ENCODE measurements around the gene SEL1L3.
"Not testable (repeated sequence)": the region's sequence is repeated elsewhere in the genome, so short reads cannot be mapped to it uniquely, and the experiment has no call there.

The SEL1L3 gene

GRCh38 chr4:25879091-25879584 is 16.4 kb upstream of the SEL1L3 start:
- no peak for DNase-seq

DNA sequence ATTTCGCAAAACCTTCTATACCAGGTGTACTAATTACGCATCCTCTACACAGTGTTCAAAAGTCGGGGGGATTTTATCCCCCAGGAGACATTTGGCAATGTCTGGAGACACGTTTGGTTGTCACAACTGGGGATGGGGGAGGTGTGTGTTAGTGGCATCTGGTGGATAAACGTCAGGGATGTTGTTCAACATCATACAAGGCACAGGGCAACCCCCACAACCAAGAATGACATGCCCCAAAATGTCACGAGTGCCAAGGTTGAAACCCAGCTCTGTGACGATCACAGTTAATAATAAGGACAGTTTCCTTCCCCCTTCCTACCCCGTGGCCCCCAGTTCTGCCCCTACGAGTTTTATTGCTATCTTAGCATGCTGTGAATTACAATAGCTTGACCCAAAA is 15.9 kb upstream of the SEL1L3 start:
- DNase-seq, result no peak

DNA sequence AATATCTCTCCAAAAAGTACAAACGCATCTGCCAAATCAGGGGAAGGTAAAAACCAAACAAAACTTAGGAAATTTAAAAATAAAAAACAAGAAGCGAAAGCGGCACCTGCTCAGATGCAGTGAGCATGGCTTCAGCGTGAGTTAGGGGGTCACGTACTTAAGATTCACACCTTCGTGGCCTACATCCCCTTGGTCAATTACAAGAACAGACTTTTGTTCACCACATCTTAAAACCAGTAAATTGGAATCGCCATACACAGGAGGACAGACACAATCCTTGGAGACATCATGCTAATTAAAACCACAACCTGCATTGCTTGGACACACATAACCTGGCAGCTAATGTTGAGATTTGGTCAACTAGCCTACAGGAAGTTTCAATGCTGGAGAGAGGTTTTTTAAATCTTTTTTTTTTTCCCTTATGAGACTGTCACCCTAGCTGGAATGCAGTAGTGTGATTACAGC is 12.5 kb upstream of the SEL1L3 start:
- no peak for DNase-seq

DNA sequence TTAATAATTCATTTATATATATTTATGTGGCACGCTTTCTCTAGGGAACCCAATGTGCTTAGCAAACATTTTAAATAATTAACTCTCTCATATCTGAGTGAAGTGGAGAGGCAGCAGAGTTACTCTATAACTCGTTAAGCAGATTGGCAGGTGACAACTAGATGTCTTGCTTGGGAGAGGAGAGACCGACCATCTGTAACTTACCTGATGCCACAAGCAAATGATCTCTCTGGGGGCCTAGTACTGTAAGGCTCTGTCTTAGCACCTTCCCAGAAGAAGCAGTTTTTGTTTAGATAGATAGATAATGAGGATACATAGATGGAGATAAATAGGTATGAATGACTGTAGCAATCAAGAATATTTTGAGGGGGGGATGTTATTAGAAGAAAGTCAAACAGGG is 11.9 kb upstream of the SEL1L3 start:
- no peak for DNase-seq

DNA sequence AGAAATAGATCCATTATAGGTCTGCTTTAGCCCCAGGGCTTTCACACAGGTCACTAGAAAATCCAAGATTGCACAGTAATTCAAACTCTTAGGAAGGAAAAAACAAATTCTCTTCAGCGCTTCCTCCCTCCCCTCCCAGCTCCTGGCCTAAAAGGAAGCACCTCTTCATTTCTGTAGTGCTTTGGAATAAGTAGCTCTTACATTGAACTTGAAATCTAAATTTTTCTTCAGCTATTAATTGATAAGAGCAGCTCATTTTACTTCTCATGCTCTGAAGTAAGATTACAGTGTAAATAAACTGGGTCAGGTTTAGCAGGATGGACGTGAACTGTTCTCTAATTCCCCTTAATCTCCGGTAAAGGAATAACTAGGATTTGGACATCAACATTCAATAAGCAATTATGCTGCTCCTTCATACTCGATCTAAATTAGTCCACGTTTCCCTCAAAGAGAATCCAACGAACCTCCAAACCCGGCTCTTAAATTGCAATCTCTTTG is 10.9 kb upstream of the SEL1L3 start:
- DNase-seq, result no peak

DNA sequence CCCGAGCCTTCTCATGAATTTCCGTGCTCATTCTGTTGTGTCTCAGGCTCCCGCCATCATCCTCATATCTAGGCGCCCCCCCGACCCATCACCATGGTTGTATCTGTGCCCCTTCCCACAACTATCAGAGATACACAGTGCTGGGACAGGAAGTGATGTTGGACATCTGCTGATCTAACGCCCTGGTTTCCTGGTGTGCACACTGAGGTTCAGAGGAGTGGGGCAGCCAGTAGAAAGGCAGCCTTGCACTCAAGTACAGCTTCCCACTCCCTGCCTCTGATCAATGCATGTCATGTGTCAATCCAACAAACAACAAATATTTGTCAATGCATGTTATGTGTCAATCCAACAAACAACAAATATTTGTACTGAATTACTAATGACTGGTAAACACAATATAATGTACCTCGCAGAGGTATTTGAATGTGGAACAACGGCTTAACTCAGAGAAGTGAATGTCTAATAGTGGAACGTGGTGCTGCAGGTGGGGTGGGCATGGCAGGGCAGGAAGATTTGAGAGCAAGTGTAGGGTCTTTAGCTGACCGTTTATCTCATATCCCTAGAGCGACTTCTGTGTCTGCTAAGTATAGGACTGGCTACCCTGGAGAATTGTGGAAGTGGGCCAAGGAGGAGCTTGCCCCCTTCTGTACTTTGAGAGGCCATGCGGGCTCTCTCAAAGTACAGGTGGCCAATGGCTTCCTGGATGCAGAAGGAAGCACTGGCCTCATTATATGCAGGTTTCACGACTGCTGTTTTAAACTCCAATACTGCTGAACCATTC is 10.3 kb upstream of the SEL1L3 start:
- DNase-seq, result no peak

- no peak for DNase-seq
Observed at GRCh38 chr4:25870081-25870480, 7.3 kb upstream of the SEL1L3 start.

DNA sequence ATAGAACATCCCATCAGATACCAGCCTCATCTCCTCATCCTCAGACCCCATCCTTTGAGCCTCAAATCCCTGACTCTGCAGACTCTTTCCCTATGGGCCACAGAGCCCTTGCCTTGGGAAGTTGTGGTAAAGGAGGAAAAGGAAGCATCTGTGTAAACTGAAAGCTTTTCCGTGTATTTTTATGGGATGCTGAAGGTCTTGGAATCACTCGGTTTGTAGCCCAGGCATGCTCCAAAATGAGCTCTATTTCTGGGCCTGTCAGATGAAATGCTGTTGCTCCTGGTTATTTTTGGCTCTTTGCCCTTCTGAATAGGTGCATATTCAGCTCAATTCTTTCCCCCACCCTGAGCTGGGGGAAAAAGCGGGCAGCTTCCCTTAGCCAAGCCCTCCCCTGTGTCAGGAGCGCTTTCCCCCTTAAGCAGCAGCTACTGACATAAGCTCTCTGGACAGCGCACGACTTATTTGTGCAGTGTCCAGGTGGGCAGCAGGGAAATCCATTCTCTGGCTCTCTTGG is 5.0 kb upstream of the SEL1L3 start:
- DNase-seq, result no peak

DNA sequence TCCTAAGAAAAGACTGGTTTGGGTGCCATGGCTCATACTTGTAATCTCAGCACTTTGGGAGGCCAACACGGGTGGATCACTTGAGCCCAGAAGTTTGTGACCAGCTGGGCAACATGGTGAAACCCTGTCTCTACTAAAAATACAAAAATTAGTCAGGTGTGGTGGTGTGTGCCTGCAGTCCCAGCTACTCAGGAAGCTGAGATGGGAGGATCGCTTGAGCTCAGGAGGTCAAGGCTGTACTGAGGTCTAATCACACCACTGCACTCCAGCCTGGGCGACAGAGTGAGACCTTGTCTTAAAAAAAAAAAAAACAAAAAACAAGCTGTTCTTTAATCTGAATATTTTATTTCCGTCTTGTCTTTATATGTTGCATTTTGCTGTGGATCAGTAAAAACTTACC is 3.6 kb upstream of the SEL1L3 start:
- DNase-seq, result not testable (repeated sequence)

- no peak for DNase-seq
Observed at GRCh38 chr4:25865586-25865985, 2.8 kb upstream of the SEL1L3 start.

DNA sequence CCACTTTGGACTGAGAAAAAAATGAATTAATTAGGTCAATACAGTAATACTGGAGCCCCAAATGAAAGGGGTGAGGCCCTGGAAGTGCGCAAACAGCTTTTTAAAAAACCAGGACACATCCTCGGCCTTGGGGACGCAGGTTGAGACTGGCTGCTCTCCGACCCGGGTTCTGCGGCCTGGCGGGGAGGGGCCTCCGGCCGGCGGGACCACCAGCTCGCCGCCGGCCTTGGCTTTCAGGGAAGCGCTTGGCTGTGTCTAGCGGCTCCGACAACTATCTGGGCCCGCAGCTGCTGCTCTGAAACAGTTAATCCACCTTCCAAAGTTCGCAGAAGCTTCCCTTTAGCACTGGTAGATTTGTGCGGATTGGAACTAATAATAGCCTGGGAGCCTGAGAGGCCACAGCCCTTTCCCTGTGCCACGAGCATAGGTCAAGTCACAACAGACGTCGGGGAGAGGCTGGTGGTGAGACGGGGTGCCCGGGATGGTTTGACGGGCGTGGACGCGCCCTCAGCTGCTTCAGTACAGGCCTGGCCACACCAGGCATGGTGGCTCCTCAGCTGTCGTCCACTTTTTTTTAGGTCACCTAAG is 1.1 kb upstream of the SEL1L3 start:
- no peak for DNase-seq

DNA sequence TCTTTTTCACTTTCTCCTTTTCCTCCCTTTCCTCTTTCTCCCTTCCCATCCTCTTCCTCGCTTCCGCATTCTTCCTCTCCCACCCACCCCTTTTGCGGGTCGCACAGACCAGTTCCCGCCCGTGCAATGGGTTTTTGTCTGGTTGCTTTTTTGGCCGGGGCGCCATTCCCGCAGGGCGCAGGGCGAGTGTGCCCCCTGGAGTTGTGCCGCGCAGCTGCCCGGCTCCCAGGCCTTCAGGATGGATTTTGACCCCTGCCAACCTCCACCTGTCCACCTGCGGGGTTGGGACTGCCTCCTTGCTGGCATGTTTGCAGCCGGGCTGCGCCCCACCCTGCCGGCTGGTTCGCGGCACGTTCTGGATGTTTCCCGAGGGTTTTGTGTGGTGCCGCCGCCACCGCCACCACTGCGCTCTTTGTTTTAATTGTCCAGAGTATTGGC is 578 bp upstream of the SEL1L3 start:
- DNase-seq, result no peak

DNA sequence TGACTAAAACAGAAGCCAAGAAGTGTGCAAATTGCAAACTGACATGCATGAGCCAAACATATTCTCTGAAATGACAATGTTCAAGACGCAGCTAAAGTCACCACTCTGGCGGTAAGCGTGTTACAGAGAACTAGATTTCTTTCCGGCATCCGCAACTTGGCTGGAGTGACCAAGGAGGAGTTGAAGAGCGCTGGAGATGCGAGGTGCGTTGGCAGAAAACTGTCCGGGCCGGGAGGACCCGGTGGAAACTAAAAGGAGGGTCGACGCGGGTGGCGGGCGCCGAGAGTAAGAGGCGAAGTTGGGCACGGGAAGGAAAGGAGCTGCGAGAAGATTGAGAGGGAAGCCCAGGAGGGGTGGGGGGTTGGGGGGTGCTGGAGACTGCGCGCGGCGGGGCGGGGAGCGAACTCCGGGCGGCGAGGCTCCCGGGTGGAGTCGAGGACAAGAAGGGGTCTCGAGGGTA is 807 bp downstream of the SEL1L3 start:
- DNase-seq, result no peak

- no peak for DNase-seq
Observed at GRCh38 chr4:25861280-25861950, 1.4 kb downstream of the SEL1L3 start.

DNA sequence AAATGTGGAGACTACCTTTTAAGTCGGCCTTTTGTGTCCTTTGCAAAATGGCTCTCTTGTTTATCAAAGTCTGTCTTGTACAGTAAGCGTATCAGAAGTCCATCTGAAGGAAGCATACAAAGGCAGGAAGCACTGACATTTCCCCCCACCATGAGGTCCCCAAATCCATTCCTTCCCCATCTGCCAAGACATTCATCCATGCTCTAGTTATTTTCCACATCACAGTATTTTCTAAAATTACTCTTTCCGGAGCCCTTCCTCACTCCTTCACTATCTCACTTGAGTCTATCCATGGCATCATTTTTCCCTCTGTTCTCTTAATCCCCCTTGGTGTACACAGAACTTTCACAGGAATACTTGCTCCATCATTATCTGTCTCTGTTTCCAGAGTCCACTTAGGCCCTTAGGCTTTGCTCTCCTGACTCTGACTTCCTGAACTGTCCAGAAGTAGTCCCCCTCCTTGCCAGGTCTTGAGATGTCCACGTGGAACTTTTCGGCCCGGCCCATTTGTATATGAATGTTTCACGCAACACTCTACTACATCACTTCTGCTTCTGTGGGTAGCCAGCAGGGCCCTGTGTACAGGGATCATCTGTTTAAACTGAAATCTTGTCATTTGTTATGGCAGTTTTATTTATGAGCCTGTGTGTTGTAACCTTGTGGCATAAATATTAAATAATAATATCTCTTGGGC is 2.1 kb downstream of the SEL1L3 start:
- no peak for DNase-seq

DNA sequence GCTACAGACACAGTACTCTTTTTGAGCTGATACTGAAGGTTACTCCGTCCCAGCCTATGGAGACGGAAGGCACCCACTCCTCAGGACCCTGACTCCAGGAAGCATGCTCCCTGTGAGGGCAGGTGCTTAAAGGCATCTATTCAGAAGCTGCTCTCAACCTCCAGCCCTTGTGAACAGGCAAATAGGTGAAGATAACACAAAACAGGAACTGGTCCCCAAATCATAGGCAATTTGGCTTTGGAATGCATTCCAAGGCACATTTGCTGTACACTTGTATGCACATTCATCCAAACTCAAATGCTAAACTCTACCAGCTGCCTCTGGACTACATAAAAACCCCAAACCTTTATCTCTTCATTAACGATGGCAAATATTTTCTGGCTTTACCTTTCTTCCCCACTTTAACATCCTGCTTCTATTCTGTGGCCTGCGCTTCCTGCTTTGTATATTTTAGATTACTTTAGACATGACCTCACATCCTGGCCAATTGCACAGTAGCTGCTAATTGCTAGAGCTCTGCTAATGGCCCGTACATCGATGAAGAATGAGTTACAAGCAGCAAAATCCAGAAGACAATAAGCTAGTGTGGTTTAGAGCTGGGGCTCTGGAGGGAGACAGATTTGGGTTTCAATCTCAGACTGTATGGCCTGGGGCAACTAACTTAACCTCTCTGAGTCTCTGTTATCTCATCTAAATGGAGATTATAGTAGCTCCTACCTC is 3.2 kb downstream of the SEL1L3 start:
- no peak for DNase-seq

- no peak for DNase-seq
Observed at GRCh38 chr4:25857851-25858400, 4.9 kb downstream of the SEL1L3 start.

DNA sequence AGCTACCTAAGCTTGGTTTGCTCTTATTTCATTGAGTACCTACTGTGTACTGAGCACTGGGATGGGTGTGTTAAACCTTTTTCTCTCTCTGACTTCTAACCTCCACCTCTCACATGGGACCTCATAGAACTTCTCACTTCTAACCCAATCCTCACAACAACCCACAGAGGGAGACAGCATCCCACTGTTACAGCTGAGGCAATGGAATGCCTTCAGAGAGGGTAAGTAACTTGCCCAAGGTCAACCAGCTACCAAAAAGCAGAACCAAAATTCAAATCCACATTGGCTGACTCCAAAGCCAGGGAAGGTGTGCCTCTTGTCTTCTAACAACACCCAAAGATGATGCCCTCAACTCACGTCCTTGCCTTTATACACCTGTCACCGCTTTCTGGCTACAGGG is 5.4 kb downstream of the SEL1L3 start:
- no peak for DNase-seq

GRCh38 chr4:25856756-25857155 is 6.0 kb downstream of the SEL1L3 start:
- DNase-seq, result no peak

- DNase-seq, result no peak
Observed at GRCh38 chr4:25852103-25852502, 10.7 kb downstream of the SEL1L3 start.

GRCh38 chr4:25847329-25847728 is 15.5 kb downstream of the SEL1L3 start:
- DNase-seq, result no peak
